ENCODE data around the gene HUNK.

DNA sequence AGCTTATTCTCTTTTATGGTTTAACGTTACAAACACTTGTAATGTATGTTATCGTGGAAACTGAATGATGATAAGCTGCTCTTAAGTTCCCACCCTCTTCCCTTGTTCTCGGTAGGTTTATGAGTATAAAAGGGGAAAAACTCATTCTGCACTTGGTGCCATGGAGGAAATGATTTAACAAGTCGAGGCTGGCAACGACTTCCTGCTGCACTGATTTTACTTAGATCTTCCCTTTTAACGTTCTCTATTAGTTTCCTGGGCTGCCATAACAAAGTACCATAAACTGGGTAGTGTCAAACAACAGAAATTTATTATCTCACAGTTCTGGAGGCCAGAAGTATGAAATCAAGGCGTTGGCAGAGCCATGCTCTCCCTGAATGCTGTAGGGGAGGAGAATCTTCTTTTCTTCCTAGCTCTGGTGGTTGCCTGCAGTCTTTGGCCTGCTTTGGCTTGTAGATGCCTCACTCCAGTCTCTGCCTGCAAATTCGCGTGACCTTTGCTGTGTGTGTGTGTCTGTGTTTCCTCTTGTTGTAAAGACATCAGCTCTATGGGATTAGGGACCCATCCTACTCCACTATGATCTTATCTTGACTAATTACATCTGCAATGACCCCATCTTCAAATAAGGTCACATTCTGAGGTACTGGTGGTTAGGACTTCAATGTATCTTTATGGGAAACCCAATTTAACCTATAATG is 26.3 kb downstream of the HUNK start:
- TF ChIP-seq CTCF (IDR thresholded peaks at IDR 0.05) (no peak), POLR2A (IDR thresholded peaks at IDR 0.05) (no peak)

Data from adrenal gland (tissue), 5 donors.